Measurements from ENCODE around the gene MPZL3. TPM values are rescaled to one million over a fixed set of nuclear protein-coding genes. Genes with fewer than 3 reads are reported as not detected.

The MPZL3 gene
- total RNA-seq, 2 experiments from 2014 or later: 29.3 to 30.5 TPM

DNA sequence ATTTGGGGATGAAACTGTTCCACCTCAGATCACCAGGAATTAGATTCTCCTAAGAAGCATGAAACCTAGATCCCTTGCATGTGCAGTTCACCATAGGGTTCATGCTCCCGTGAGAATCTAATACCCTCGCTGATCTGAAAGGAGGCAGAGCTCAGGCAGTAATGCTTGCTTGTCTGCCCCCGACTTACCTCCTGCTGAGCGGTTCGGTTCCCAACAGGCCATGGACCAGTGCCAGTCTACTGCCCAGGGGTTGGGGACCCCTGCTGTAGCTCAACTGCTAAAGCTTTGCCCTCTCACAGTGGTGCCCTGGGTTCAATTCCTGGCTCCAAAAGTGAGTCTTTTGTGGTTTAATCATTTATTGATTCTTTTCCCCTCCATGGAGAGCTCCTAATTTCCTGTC, 30.7 kb downstream of the MPZL3 start:
- CTCF ChIA-PET: interaction anchor here (0.7 to 1.5 kb wide), 7 partner anchors 13 to 88 kb away, joined by 3 to 8 read pairs (median 3); no protein-coding TSS in a partner anchor
- intact Hi-C loops (cut with micrococcal nuclease): loop anchor here (5.0 to 10.0 kb wide), 4 partner anchors 653 to 1127 kb away; partner anchors contain the start of genes C2CD2L, DPAGT1, PCSK7 and RNF214
- H3K27me3 Mint-ChIP-seq (ENCODE audit: low read depth): no peaks in the 10 kb centered on the region
- DNase-seq: peak; percentile 3
- H3K36me3 Mint-ChIP-seq (ENCODE audit: low read depth): peaks cover 44% of the 10 kb centered on the region
- H3K9me3 Mint-ChIP-seq: peaks cover 7% of the 10 kb centered on the region
- H3K4me1 Mint-ChIP-seq (ENCODE audit: low read depth): peaks cover 76% of the 10 kb centered on the region
- peak overlapping the region; percentile 19 for H3K4me3 Mint-ChIP-seq
- H3K27ac Mint-ChIP-seq: peak overlapping the region; percentile 100

- H3K4me1 Mint-ChIP-seq (ENCODE audit: low read depth): peaks cover 80% of the 10 kb centered on the region
- no peak for DNase-seq
- H3K36me3 Mint-ChIP-seq (ENCODE audit: low read depth): peaks cover 30% of the 10 kb centered on the region
- peak overlapping the region; percentile 100 for H3K27ac Mint-ChIP-seq
- intact Hi-C loops (cut with micrococcal nuclease): loop anchor here (5.0 to 10.0 kb wide), 6 partner anchors 172 to 1125 kb away; partner anchors contain the start of genes C2CD2L, DPAGT1, PCSK7 and RNF214
- peak overlapping the region; percentile 31 for H3K4me3 Mint-ChIP-seq
- no peaks in the 10 kb centered on the region for H3K9me3 Mint-ChIP-seq
- no peaks in the 10 kb centered on the region for H3K27me3 Mint-ChIP-seq (ENCODE audit: low read depth)
- CTCF ChIA-PET: interaction anchor here (1.3 to 2.6 kb wide), 3 partner anchors 21 to 25 kb away, joined by 3 to 15 read pairs (median 4); no protein-coding TSS in a partner anchor
Measured at GRCh38 chr11:118219732-118220131, 32.4 kb downstream of the MPZL3 start.

DNA sequence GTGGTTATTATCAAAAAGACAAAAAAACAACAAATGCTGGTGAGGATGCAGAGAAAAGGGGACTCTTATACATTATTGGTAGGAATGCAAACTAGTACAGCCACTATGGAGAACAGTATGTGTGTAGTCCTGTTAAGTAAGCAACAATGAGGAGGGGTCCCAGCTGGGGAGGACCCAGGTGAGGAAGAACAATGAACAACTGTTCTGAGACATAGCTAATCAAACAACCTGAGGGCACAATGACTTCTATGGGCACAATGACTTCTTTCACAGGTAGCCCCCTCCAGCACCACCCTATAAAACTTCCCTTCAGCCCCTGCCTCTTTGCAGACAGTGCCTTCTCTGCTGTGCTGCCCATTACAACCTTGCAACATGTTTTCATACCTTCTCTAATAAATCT, 32.9 kb downstream of the MPZL3 start:
- Mint-ChIP-seq H3K4me1 (ENCODE audit: low read depth) (peaks cover 82% of the 10 kb centered on the region), H3K36me3 (ENCODE audit: low read depth) (peaks cover 28% of the 10 kb centered on the region), H3K9me3 (no peaks in the 10 kb centered on the region), H3K4me3 (peak overlapping the region; percentile 31), H3K27ac (peak overlapping the region; percentile 100), H3K27me3 (ENCODE audit: low read depth) (no peaks in the 10 kb centered on the region)
- no peak for DNase-seq
- CTCF ChIA-PET: interaction anchor here (1.6 to 2.6 kb wide), 3 partner anchors 20 to 25 kb away, joined by 3 to 15 read pairs (median 4); no protein-coding TSS in a partner anchor
- intact Hi-C loops (cut with micrococcal nuclease): loop anchor here (5.0 kb wide), 2 partner anchors 172 to 217 kb away; no protein-coding TSS in a partner anchor

GRCh38 chr11:118217575-118217974, 34.6 kb downstream of the MPZL3 start:
- CTCF ChIA-PET: interaction anchor here (1.1 to 2.8 kb wide), 6 partner anchors 9 to 65 kb away, joined by 3 to 15 read pairs (median 4); partner anchors contain the start of gene MPZL3
- Mint-ChIP-seq H3K4me3 (peak overlapping the region; percentile 64), H3K27me3 (ENCODE audit: low read depth) (no peaks in the 10 kb centered on the region), H3K9me3 (no peaks in the 10 kb centered on the region), H3K27ac (peak overlapping the region; percentile 100), H3K4me1 (ENCODE audit: low read depth) (peaks cover 94% of the 10 kb centered on the region), H3K36me3 (ENCODE audit: low read depth) (peaks cover 33% of the 10 kb centered on the region)
- peak; percentile 78 for DNase-seq
- intact Hi-C loops (cut with micrococcal nuclease): loop anchor here (1.0 to 5.0 kb wide), 11 partner anchors 8 to 231 kb away; partner anchors contain the start of genes CD3D, IL10RA and JAML

DNA sequence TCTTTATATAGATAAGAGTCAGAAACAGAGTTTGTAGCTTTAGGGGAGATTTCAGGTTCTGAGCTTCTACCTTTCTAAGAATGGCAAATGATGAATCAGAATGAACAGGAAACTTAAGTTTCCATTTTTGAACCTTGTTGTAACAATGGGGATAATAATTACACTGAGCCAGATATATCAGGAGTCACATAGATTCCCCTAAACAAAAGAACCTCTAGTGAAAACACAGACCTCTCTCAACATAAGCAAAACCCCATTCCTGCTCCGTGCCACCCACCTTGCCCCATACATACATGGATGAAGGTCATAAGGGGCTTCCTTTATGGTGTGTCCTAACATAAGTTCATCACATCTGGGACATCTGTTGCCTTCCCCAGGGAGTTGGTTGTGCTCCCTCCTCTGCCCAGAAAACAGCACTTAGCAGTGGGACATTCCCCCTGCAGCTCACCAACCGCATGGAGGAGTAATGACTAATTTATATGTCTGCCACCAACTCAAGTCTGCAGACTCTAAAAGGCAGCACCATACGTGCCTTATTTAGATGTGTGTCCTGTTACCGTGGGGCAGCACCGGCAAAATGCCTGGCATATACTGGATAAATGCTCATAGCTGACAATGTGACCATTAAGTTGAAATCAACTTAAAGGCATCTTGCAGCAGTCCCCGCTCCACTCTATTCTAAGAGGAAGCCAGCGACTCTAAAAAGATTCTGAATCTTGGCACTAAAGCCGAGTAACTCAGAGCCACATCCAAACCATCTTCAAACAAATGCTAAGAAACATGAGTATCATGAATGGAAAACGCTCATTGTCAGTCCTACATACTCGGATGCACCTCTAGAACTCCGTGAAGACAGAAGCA, 35.3 kb downstream of the MPZL3 start:
- CTCF ChIA-PET: interaction anchor here (0.6 to 2.9 kb wide), 14 partner anchors 9 to 85 kb away, joined by 3 to 15 read pairs (median 5); no protein-coding TSS in a partner anchor
- H3K27ac Mint-ChIP-seq: peak overlapping the region; percentile 100
- peak; percentile 83 for DNase-seq
- peaks cover 94% of the 10 kb centered on the region for H3K4me1 Mint-ChIP-seq (ENCODE audit: low read depth)
- H3K9me3 Mint-ChIP-seq: no peaks in the 10 kb centered on the region
- H3K4me3 Mint-ChIP-seq: peak overlapping the region; percentile 64
- intact Hi-C loops (cut with micrococcal nuclease): loop anchor here (1.0 to 5.0 kb wide), 12 partner anchors 8 to 230 kb away; partner anchors contain the start of genes CD3D, IL10RA and JAML
- H3K36me3 Mint-ChIP-seq (ENCODE audit: low read depth): peaks cover 36% of the 10 kb centered on the region
- H3K27me3 Mint-ChIP-seq (ENCODE audit: low read depth): no peaks in the 10 kb centered on the region

- Mint-ChIP-seq H3K27me3 (ENCODE audit: low read depth) (no peaks in the 10 kb centered on the region), H3K4me1 (ENCODE audit: low read depth) (peaks cover 92% of the 10 kb centered on the region), H3K4me3 (peak overlapping the region; percentile 64), H3K27ac (peak overlapping the region; percentile 100), H3K36me3 (ENCODE audit: low read depth) (peaks cover 39% of the 10 kb centered on the region), H3K9me3 (no peaks in the 10 kb centered on the region)
- intact Hi-C loops (cut with micrococcal nuclease): loop anchor here (1.0 to 5.0 kb wide), 6 partner anchors 9 to 229 kb away; partner anchors contain the start of genes CD3D and IL10RA
- no peak for DNase-seq
- CTCF ChIA-PET: interaction anchor here (0.9 to 2.9 kb wide), 8 partner anchors 11 to 72 kb away, joined by 3 to 12 read pairs (median 7); no protein-coding TSS in a partner anchor
Measured at GRCh38 chr11:118215765-118216164, 36.4 kb downstream of the MPZL3 start.

DNA sequence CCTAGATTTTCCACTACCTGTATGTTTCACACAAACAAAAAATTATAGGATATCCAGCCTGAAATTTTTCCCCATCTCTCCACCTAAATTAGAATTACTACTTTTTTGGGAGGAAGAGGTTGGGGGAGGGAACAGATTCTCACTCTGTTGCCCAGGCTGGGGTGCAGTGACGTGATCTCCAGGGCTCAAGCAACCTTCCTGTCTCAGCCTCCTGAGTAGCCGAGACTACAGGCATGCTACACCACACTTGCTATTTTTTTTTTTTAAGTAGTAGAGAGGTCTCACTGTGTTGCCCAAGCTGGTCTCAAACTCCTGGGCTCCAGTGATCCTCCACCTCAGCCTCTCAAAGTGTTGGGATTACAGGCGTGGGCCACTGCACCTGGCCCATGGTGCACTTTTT, 36.9 kb downstream of the MPZL3 start:
- H3K27ac Mint-ChIP-seq: peak overlapping the region; percentile 100
- peak; percentile 57 for DNase-seq
- no peaks in the 10 kb centered on the region for H3K27me3 Mint-ChIP-seq (ENCODE audit: low read depth)
- intact Hi-C loops (cut with micrococcal nuclease): loop anchor here (5.0 kb wide), 2 partner anchors 168 to 213 kb away; no protein-coding TSS in a partner anchor
- peak overlapping the region; percentile 64 for H3K4me3 Mint-ChIP-seq
- H3K36me3 Mint-ChIP-seq (ENCODE audit: low read depth): peaks cover 42% of the 10 kb centered on the region
- H3K4me1 Mint-ChIP-seq (ENCODE audit: low read depth): peaks cover 92% of the 10 kb centered on the region
- H3K9me3 Mint-ChIP-seq: no peaks in the 10 kb centered on the region
- CTCF ChIA-PET: interaction anchor here (0.6 to 2.9 kb wide), 7 partner anchors 9 to 98 kb away, joined by 3 to 12 read pairs (median 5); partner anchors contain the start of gene JAML

DNA sequence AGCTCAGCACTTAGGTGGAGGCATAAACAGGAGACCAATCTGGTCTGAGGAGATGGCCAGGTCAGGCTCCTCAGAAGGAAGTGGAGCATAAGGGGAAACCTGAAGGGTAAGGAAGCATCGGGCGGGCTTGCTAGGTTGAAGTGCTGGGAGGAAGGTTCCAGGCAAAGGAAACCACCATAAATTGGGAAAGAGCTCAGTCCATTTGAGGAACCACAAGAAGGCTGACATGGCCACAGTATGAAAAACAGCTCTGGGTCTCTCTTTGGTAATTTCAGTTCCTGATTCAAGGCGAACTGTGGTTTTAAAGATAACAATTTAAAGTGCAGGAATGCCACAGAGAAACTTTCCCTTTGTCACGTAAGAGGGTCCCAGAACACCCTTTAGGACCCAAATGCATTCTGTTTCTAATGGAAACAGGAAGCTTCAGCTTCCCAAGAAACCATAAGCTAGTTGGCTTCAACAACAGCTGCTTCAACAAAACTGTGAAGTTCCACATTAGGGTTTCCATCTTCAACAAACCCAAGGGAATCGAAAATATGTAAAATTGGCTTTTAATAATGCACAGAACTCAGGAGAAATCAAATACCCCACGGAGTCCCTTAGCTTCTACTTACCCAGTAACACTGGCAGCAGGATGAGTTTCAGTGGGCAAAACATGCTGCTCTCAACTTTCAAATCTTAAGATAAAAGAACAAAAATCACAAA, 37.8 kb downstream of the MPZL3 start:
- Mint-ChIP-seq H3K27me3 (ENCODE audit: low read depth) (no peaks in the 10 kb centered on the region), H3K27ac (peak overlapping the region; percentile 100), H3K4me1 (ENCODE audit: low read depth) (peaks cover 88% of the 10 kb centered on the region), H3K9me3 (no peaks in the 10 kb centered on the region), H3K4me3 (peak overlapping the region; percentile 64), H3K36me3 (ENCODE audit: low read depth) (peaks cover 41% of the 10 kb centered on the region)
- DNase-seq: no peak
- CTCF ChIA-PET: interaction anchor here (0.5 to 2.9 kb wide), 13 partner anchors 10 to 789 kb away, joined by 3 to 12 read pairs (median 6); partner anchors contain the start of gene JAML
- intact Hi-C loops (cut with micrococcal nuclease): no loop called here

- peaks cover 88% of the 10 kb centered on the region for H3K4me1 Mint-ChIP-seq (ENCODE audit: low read depth)
- CTCF ChIA-PET: interaction anchor here (0.8 to 1.8 kb wide), 7 partner anchors 11 to 82 kb away, joined by 3 to 12 read pairs (median 6); partner anchors contain the start of gene JAML
Measured at GRCh38 chr11:118213781-118214180, 38.4 kb downstream of the MPZL3 start.

GRCh38 chr11:118213201-118213600, 39.0 kb downstream of the MPZL3 start:
- no peak overlapping the region for H3K4me3 Mint-ChIP-seq
- intact Hi-C loops (cut with micrococcal nuclease): no loop called here
- H3K27me3 Mint-ChIP-seq (ENCODE audit: low read depth): no peaks in the 10 kb centered on the region
- H3K27ac Mint-ChIP-seq: peak overlapping the region; percentile 100
- no peak for DNase-seq
- CTCF ChIA-PET: interaction anchor here (1.2 to 1.9 kb wide), 4 partner anchors 11 to 15 kb away, joined by 3 to 12 read pairs (median 6); partner anchors contain the start of gene JAML
- H3K36me3 Mint-ChIP-seq (ENCODE audit: low read depth): peaks cover 35% of the 10 kb centered on the region
- H3K4me1 Mint-ChIP-seq (ENCODE audit: low read depth): peaks cover 85% of the 10 kb centered on the region
- no peaks in the 10 kb centered on the region for H3K9me3 Mint-ChIP-seq

More at GRCh38 chr11:118213781-118214180, 38.4 kb downstream of the MPZL3 start:
- Mint-ChIP-seq H3K4me3 (peak overlapping the region; percentile 28), H3K27ac (peak overlapping the region; percentile 100), H3K36me3 (ENCODE audit: low read depth) (peaks cover 38% of the 10 kb centered on the region), H3K27me3 (ENCODE audit: low read depth) (no peaks in the 10 kb centered on the region), H3K9me3 (no peaks in the 10 kb centered on the region)
- intact Hi-C loops (cut with micrococcal nuclease): no loop called here
- DNase-seq: no peak

DNA sequence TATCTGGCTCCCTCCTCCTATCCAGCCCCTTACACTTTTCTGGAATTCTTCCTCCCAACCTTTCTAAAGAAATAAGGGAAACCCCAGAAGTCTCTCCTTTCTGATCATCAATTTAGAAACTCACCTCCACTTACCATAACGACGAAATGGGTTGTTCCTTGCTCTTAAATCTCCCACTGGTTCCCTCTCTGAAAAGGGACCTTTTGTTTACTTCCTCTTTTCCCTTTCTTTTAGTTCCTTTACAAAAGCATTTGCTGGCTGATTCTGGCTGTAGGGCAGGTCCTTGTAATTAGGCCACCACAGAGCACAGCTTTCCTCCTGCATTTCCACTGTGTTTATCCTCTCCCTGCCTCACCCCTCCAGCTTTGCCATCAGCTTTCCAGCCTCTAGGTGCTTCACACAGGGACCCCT, 39.4 kb downstream of the MPZL3 start:
- peaks cover 85% of the 10 kb centered on the region for H3K4me1 Mint-ChIP-seq (ENCODE audit: low read depth)
- intact Hi-C loops (cut with micrococcal nuclease): no loop called here
- H3K9me3 Mint-ChIP-seq: no peaks in the 10 kb centered on the region
- H3K27ac Mint-ChIP-seq: peak overlapping the region; percentile 100
- CTCF ChIA-PET: interaction anchor here (1.2 to 1.9 kb wide), 2 partner anchors 11 to 14 kb away, joined by 3 to 7 read pairs; partner anchors contain the start of gene JAML
- no peak overlapping the region for H3K4me3 Mint-ChIP-seq
- no peaks in the 10 kb centered on the region for H3K27me3 Mint-ChIP-seq (ENCODE audit: low read depth)
- no peak for DNase-seq
- H3K36me3 Mint-ChIP-seq (ENCODE audit: low read depth): peaks cover 39% of the 10 kb centered on the region

All from activated naive CD4-positive, alpha-beta T cell treated with anti-CD3 and anti-CD28 coated beads for 36 hours (primary cell).